Stimulated activated naive CD4-positive, alpha-beta T cell treated with Interleukin-2 at 50 U/mL for 16 hours (primary cell): ENCODE measurements around the gene DUSP2.

Experiments
- DNase-seq: peaks from one replicate; lab custom pipeline; 2025; lab: John Stamatoyannopoulos, UW

The DUSP2 gene

DNA sequence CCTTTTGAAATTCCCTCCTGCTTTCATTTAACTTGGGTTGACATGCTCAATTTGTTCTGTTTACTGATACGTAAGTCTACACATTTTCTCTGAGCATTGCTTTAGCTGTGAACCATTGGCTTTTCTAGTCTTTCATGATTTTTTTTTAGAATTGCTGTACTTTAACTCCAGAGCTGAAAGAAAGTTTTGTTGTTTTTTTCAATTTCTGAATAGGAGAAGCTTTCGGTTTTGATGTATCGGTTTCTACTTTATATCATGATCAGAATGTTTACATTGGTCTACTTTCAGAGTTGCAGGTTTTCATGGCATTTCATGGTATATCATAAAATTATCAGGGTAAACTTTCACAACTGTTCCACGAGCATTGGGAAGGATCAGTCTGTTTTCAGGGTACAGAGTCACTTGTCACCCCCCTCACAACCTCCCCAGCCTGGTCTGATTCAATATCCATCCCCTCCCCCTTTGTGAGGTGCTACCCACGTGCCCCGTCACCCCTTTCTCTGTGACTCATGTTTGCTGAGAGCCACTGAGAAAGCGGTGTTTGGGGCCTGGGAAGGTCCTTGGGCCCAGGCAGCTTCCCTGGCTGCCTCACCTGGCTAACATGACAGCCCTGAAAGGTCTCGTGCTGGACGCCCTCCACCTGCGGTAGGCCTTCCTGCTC is 14.0 kb downstream of the DUSP2 start:
- DNase-seq = peak; percentile 48

DNA sequence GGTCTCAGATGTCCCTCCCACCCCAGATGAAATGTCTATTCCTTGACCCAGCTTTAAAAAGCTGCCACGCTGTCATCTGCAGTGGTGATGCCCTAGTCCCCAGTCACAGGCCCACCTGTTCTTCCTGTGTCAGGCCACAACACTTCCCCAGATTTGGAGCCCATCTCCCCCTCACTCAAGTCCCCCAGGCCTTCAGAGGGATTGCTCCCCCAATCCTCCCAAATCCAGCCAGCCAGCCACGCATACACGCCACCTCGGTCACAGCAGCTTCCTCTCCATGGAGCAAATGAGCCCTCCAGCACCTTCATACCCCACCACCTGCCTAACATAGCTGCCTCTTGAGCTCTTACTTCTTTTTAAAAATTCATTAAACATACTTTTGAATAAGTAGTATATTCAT is 14.8 kb downstream of the DUSP2 start:
- DNase-seq = no peak

DNA sequence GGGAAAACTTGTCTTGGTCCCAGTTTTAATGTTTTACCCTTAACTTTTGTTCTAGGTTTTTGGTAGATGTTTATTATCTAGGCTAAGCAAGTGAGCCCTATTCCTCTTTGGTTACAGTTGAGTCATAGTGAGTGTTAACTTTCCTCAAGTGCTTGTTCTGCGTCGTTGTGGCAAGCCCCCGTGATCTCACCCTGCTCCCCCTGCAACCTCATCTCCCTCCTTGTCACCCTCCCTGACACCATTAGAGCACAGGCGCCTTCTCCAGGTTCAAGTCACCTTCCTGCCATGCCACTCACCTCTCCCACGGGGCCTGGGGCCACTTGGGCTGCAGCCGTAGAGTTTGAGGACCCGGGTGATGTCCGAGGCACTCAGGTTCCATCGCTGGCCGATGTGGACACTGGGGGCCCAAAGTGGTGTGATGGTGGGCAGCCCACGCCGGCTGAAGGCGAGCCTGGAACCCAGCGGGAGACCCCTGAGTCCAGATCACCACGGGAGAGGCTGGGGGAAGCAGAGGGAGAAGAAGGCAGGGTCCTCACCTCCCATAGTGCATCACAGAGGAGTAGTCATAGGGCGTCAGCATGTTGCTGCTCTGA is 15.6 kb downstream of the DUSP2 start:
- DNase-seq = no peak

DNA sequence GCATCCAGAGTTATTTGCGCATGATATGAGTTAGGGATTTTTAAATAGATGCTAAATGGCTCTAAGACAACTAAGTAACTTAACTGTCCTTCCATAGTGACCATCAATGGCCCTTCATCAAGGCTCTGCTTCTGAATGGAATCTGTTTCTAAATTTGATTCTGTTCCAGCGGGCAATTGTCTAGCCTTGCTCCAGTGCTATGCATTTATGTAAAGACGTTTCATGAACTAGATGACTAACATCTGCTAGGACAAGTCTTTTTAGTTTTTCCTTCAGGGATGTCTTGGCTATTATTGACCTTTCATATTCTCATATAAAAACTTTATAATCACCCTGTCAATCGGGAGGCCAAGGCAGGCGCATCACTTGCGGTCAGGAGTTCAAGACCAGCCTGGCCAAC is 16.8 kb downstream of the DUSP2 start:
- DNase-seq = no peak

DNA sequence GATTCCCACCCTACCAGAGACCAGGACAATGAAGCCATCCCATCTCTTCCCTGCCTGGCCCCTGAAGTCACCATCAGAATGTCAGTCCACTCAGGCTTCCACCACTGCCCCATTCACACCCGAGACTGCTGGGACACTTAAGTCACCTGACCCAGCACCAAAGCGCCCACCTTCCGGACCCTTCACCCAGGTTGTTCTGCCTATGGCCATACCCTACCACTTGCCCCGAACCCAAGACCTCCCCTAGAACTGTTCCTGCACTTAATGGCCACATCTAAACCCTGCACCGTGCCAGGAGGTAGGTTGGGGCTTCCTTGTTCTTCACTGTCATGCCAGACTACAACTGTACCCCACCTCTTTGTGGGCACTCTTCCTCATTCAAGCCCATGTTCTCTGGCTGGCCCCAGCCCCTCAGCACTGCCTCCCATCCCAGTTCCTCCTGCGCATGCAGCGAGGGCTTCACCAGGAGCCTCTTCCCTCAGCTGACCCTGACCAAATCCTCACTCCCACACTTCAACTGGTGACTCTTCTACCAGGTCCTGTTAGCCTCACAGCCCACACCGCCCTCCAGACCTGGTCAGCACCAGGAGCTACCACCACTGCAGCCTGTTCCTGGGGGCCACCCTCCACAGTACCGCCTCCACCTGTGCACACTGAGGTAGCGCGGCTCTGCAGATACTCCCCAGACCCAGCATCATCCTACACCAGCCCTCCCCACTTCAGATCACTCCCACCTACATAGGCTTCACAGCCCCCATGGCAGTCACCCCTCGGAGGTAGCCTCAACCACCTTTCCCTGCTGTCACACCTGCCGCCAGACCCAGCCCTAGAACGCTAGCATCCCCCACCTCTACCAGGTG is 20.6 kb downstream of the DUSP2 start:
- no peak for DNase-seq

DNA sequence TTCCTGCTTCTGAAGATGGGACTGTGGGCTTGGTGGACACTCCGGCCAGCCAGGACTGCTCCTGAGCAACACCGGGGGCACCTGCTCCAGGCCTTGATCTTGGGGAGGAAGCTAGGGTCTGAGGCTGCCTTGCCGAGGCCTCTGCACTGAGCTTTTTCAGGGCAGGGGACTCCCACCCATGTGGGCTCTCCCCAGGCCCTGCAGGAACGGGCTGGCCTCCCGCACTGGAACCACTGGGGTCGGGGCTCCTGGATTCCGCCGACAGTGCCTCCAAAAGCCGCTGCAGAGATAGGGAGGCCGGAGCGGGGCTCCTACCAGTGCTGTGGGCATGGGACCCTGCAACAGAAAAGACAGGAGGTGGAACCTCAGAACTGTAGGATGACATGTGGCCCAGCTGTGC is 21.3 kb downstream of the DUSP2 start:
- no peak for DNase-seq

DNA sequence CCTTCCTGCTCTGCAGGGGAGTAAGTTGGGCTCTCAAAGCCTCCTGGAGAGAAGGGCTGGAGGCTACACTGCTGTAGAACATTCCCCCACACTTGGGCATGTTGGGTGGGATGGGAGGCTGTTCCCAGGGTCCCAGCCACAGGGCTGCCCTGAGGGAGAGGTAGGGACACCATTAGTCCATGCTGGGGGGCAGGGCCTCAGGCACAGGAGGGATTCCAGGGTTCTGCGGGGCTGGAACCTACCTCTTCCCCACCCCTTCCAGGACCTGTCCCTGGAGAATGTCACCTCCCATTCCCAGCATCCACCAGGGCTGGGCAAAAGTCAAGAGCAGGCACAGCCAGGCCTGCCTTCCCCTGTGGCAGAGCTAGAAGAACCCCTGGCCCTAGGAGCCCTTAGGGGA is 21.9 kb downstream of the DUSP2 start:
- DNase-seq = no peak

DNA sequence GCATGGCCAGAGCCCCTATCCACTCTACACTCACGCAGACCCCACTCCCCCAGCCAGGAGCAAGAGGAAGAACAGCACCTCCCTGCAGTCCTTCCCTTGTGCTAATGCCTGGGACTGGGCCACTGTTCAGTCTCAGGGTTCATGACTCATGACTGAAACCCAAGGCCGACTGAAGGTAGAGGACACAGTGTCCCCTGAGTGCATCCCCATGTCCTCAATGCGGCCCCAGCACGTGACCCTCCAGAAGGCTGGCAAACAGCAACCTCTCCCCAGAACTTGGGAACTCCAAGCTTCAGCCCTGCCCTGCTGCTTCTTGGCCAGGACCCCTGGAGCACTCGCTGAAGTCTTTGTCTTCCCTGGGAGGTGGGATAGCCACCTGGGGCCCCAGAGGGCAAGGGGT is 22.8 kb downstream of the DUSP2 start:
- DNase-seq = no peak

DNA sequence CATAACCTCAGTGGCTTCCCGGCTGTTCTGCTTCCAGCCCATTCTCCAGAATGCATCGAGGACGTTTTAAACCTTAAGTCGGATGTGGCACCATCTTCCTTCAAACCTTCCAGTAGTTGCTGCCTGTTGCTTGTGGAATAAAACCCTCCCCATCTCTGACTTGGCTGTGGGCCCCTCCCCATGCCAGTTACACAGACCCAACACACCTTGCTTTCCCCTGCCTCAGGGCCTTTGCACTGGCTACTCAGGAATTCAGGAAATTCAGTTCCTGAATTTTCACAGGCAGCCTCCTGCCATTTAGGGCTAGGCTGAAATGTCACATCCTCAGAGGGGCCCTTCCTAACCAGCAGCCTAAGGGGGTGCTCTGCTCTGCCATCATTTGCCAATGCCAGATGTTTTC is 23.8 kb downstream of the DUSP2 start:
- no peak for DNase-seq

DNA sequence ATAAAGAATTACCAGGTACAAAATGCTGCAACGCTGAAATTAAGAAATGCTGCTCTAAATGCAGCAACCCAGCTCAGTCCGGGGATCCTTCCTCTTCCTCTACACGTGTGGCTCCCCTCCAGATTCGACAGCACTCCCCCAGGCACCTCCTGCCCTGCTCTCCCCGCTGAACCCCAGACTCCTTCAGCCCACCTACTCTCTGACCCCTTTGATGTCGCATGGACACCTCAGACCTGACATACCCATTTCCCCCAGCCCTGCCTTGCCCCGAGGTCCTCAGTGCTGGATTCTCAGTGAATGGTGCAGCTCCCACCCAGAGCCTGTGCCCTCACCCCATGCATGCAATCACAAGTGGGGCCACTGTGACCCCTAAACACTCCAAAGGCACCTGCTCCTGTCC is 24.2 kb downstream of the DUSP2 start:
- no peak for DNase-seq

DNA sequence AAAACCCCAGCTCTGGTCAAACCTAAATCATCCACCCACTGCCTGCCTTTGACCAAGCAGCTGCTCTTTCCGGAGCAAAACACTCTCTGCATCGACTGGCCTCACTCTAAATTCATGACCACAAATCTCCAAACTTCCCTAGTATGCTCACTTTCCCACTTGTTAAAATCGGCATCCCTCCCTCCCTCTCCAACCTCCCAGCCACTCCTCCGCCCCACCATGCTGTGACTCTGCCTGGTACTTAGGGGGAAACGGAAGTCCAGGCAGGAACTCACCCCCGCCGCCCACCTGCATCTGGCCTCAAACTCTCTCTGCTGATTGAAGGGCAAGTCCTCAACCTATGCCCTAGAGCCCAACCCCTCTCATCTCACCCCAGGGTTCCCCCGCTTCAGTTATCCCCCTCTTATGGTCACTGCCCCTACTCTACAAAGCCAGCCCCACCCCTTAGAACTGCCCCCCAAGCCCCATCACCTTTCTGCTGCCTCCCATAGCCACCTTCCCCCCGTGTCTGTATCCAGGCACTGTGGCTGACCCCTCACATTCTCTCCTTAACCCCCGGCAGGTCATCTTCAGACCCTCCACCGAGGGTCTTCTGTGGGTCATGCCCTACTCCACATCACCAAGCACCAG is 25.0 kb downstream of the DUSP2 start:
- DNase-seq = no peak

DNA sequence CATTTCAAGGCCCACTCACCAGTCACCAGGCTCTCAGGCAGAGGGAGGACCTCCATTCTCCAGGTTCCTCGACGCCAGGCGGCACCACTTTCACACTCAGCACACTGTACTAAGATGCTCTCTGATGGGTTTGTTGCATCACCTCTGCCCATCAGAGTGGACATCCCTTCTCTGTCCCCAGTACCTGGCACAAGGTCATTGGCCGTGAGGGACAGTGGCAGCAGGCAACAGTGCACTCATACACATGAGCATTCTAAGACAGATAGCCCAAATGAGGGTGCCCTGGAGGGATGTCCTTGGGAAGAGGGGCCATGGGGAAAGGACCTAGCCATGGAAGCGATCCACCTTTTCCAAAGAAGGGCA is 25.9 kb downstream of the DUSP2 start:
- DNase-seq = no peak

DNA sequence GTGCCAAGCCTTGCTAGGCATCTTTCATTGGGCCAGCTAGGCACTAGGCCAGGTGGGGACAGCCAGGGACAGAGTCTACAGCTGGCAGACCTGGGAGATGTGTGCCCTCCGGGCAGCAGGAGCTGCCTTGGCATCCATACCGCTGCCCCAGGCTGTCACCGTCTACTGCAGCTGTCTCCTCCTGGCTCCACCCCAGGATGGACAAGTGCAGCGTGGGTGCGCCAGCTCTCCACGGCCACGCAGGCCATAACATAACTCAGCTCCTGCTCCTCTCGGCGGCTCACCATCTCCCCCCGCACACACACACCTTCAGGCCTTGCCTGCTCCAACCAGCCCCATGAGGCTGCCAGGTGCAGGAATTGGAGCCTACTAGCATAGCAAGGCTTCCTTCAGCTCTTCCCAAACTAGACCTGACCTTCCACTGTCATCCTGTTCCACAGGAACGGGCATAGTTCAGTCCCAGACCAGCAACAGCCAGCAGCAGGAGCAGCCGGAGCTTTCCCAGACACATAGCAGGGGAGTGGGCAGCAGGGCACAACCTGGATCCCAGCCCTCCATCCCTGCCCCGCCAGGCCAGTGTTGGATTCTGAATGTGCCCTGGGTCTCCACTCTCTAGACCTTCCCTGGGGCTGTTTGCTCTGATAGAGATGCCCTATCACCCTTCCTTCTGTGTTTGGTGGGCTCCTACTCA is 26.4 kb downstream of the DUSP2 start:
- DNase-seq = no peak

DNA sequence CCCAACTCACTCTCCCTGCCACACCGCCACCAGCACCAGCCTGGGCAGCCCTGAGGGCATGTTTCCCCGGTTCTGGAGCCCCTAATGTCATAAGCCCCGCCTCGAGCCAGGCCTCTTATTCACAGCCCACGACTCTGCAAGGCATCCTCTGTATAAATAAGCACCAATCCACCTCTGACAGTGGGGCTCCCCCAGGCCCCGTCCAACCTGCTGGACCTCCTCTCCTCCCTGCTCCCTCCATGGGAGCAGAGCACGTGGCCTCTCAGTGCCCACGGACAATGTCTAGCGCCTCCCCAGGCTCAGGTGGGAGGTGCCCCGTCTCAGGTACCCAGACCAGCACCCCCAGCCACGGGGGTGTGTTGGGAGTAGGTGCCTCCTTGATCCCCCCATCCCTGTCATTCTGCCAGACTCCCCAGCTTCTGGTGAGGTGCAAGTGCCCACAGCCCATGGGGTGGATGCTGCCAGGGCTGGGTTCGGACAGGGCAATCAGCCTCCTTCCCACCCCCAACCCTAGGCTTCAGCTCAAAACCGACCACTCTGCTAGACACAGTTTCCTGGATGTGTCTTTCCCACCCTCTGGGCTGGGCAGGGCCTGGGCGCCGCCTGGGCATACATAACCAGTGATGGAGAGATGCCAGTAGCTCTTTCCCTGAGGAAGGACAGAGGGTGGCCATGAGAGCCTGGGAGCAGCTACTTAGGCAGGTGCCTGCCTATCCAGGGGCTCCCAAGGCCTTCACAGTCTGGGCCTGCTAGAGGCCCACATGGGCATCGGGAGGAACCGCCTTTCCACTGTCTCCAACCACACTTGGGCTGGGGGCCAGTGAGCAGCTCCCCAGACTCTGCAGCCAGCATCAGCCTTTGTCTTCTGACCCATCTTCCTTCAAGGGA is 27.3 kb downstream of the DUSP2 start:
- no peak for DNase-seq

DNA sequence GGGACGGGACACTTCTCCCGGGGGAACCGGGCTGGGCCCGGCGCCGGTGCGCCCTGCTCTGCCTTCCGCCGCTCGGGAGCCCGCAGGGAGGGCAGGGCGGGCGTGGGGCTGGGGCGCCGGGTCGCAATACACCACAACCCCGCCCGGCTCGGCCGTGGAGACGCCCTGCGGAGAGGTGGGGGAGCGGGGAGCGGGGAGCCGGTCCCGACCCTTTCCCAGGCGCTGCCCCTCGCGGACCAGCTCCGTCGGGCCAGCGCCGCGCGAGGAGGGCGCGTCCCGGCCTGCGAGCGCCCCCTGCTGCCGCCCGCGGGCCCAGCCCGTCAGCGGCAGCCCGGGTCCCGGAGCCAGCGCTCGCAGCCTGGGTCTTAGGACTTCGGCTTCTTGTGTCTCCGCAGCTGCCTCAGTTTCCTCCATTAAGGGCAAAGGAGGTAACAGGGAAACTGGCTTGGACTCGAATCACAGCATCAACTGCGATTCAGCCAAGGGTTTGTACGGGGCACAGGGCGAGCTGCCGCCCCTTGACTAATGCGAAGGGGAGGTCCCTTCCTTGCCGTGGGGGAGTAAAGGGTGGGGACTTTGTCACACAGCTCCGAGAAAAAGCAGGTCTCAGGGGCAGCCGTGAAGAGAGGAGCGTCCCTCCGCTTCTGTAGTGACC is 28.2 kb downstream of the DUSP2 start:
- DNase-seq = peak; percentile 42

DNA sequence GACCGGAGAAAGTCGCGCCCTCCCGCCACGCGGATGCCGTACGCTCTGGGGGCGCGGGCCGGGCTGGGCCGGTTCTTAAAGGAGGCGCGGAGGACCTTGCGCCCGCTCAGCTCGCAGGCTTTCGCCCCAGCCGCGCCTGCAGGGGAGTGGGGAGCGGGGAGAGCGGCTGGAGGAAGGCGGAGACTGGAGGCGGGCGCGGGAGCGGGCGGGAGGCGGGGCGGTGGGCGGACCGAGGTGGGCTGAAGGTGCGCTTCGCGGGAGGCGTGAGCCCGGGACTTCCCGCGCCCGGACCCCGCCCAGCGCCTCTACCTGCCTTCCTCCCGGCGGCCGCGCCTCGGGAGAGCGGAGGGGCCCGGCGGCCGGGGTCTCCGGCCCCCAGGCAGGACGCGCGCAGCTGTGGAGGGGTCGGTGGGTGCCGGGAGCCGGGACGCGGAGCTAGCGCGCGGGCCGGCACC is 28.8 kb downstream of the DUSP2 start, which contains the start of gene ADRA2B:
Gene ADRA2B (minus strand): TSS at position 148 of the 455 bp plus-strand sequence. CDS start 422 bp downstream, outside the sequence.
- peak; percentile 72 for DNase-seq

DNA sequence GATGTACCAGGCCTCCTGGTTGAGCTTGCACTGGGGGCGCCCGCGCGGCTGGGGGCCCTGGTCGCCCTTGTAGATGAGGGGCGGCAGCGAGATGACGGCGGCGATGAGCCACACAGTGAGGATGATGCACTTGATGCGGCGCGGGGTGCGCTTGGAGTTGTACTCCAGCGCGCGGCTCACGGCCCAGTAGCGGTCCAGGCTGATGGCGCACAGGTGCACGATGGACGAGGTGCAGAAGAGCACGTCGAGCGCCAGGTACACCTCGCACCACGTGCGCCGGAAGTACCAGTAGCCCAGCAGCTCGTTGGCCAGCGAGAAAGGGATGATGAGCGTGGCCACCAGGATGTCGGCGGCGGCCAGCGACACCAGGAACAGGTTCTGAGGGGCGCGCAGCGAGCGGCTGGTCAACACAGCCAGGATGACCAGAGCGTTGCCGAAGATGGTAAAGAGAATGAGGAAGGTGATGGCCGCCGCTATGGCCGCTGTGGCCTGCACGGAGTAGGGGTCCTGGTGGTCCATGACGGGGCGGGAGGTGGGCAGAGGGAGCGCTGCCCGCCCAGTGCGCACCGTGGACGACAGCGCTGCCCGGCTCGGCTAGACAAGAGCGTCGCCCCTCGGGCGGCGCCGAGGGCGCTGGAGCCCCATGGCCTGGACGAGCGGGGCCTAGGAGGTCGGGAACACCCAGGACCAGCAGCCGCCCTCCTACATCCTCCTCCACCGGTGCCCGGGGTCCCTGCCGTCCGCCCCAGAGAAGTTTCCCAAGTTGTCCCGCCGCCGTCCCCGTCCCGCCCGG is 29.4 kb downstream of the DUSP2 start:
- no peak for DNase-seq

DNA sequence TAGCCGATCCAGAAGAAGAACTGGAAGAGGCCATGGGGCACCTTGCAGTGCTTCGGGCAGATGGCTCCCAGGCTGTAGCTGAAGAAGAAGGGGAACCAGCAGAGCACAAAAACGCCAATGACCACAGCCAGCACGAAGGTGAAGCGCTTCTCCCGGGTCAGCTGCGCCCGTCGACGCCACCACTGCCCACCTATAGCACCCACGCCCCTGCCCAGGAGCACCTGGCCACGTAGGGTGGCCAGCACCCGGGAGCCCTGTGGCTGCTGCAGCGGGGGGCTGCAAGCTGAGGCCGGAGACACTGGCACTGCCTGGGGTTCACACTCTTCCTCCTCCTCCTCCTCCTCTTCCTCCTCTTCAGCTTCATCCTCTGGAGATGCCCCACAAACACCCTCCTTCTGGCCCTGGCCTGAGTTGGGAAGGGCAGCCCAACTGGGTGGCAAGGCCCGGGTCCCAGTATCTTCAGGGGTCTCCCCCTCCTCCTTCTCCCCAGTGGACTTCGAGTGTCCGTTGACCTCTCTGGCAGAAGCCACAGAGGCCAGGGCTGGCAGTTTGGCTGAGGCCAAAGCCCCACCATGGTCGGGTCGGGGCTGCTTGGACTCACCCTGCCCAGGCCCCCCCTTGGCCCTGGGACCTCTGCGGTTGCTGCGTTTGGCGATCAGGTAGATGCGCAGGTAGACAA is 30.2 kb downstream of the DUSP2 start:
- no peak for DNase-seq

DNA sequence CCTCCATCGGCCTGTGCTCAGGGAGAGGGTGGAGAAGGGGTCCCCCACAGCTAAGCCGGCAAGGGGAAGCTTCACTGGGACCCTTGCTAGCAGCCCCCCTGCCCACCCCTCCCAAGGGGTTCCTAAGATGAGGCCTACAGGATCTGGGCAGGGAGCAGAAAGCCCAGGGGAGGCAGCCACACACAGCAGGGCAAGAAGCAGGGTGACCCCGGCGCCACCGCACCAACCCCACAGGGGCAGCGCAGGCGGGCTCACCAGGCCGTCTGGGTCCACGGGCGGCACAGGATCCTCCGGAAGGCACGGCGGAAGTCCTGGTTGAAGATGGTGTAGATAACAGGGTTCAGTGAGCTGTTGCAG is 30.7 kb downstream of the DUSP2 start:
- no peak for DNase-seq
